ENCODE results near the gene HCN4. TPM values are rescaled to one million over a fixed set of nuclear protein-coding genes. Genes with fewer than 3 reads are reported as not detected.
A peak's percentile ranks its signal among the peaks of the same experiment; 100 is the strongest.

HCN4 gene
- total RNA-seq, 1 donor from 2014 or later: 17.0 TPM

DNA sequence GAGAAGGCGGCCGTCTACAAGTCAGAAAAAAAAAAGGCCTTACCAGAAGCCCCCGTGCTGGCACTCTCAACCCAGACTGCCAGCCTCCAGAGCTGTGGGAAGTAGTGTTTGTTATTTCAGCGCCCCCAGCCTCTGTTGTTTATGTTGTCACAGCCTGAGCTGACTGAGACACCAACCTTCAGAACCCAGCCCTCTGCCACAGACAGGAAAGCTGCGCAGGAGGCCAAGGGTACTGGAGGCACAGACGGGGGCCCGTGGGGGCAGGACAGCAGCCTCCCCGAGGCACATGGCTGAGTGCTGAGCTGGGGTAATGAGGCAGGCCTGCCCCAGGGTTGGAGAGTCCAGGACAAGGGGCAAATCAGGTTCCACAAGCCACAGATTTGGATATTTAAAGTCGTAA is 33.7 kb downstream of the HCN4 start:
- peaks cover 4% of the 10 kb centered on the region for H3K27me3 Mint-ChIP-seq (ENCODE audit: unreplicated experiment)
- H3K36me3 Mint-ChIP-seq (ENCODE audit: unreplicated experiment): peaks cover 8% of the 10 kb centered on the region
- DNase-seq: peak; percentile 13
- H3K4me3 Mint-ChIP-seq (ENCODE audit: unreplicated experiment): no peak overlapping the region
- peaks cover 14% of the 10 kb centered on the region for H3K4me1 Mint-ChIP-seq (ENCODE audit: low read depth, unreplicated experiment)
- H3K27ac Mint-ChIP-seq (ENCODE audit: unreplicated experiment): no peak overlapping the region
- TF ChIP-seq, protein P1, sequence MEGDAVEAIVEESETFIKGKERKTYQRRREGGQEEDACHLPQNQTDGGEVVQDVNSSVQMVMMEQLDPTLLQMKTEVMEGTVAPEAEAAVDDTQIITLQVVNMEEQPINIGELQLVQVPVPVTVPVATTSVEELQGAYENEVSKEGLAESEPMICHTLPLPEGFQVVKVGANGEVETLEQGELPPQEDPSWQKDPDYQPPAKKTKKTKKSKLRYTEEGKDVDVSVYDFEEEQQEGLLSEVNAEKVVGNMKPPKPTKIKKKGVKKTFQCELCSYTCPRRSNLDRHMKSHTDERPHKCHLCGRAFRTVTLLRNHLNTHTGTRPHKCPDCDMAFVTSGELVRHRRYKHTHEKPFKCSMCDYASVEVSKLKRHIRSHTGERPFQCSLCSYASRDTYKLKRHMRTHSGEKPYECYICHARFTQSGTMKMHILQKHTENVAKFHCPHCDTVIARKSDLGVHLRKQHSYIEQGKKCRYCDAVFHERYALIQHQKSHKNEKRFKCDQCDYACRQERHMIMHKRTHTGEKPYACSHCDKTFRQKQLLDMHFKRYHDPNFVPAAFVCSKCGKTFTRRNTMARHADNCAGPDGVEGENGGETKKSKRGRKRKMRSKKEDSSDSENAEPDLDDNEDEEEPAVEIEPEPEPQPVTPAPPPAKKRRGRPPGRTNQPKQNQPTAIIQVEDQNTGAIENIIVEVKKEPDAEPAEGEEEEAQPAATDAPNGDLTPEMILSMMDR (IDR thresholded peaks at IDR 0.05; ENCODE audit: partially characterized antibody, unreplicated experiment): no peak
- H3K9me3 Mint-ChIP-seq (ENCODE audit: unreplicated experiment): no peaks in the 10 kb centered on the region

DNA sequence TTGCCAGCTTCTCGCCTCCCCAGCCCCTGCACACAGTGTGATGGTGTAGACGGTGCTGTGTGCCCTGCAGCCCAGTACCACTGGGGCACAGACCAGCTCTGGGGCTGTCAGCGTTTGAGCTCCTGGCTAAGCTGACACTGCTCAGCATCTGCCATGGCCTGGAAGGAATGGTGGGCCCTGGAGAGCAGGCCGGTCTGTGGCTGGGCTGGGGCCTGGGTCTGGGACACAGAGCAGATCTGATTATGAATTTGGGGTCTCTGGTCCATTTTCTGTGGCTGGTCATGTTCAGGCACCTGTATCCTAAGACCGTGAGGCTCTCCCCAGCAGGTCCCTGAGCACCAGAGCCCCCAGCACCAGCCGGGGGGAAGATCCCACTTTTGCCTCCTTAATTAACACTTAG is 34.7 kb downstream of the HCN4 start:
- H3K27me3 Mint-ChIP-seq (ENCODE audit: unreplicated experiment): peaks cover 4% of the 10 kb centered on the region
- no peak overlapping the region for H3K27ac Mint-ChIP-seq (ENCODE audit: unreplicated experiment)
- H3K36me3 Mint-ChIP-seq (ENCODE audit: unreplicated experiment): peaks cover 8% of the 10 kb centered on the region
- H3K4me1 Mint-ChIP-seq (ENCODE audit: low read depth, unreplicated experiment): peaks cover 21% of the 10 kb centered on the region
- peak; percentile 5 for DNase-seq
- TF ChIP-seq, protein P1 (IDR thresholded peaks at IDR 0.05; ENCODE audit: partially characterized antibody, unreplicated experiment): no peak
- H3K4me3 Mint-ChIP-seq (ENCODE audit: unreplicated experiment): no peak overlapping the region
- no peaks in the 10 kb centered on the region for H3K9me3 Mint-ChIP-seq (ENCODE audit: unreplicated experiment)

DNA sequence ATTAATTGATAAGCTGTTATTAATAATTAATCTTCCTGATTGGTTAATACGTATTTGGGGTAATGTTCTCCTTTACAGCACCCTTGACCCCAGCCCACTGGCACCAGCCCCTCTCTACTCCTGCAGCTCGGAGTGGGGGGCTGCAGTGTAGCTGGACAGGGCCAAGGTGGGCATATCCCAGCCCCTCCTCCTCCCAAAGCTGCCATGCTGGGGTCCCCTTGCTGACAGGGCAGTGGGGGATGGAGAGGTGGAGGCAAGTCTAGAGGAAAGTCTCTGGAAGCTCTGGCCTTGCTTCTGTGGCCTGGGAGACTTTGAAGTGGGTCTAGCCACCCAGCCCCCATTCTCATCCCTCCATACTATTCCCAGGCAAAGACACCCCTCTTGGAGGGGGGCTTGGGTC is 35.8 kb downstream of the HCN4 start:
- peak; percentile 1 for DNase-seq
- Mint-ChIP-seq H3K4me3 (ENCODE audit: unreplicated experiment) (no peak overlapping the region), H3K36me3 (ENCODE audit: unreplicated experiment) (peaks cover 17% of the 10 kb centered on the region), H3K4me1 (ENCODE audit: low read depth, unreplicated experiment) (peaks cover 32% of the 10 kb centered on the region), H3K27ac (ENCODE audit: unreplicated experiment) (no peak overlapping the region), H3K27me3 (ENCODE audit: unreplicated experiment) (peaks cover 7% of the 10 kb centered on the region), H3K9me3 (ENCODE audit: unreplicated experiment) (no peaks in the 10 kb centered on the region)
- TF ChIP-seq, protein P1 (IDR thresholded peaks at IDR 0.05; ENCODE audit: partially characterized antibody, unreplicated experiment): no peak

DNA sequence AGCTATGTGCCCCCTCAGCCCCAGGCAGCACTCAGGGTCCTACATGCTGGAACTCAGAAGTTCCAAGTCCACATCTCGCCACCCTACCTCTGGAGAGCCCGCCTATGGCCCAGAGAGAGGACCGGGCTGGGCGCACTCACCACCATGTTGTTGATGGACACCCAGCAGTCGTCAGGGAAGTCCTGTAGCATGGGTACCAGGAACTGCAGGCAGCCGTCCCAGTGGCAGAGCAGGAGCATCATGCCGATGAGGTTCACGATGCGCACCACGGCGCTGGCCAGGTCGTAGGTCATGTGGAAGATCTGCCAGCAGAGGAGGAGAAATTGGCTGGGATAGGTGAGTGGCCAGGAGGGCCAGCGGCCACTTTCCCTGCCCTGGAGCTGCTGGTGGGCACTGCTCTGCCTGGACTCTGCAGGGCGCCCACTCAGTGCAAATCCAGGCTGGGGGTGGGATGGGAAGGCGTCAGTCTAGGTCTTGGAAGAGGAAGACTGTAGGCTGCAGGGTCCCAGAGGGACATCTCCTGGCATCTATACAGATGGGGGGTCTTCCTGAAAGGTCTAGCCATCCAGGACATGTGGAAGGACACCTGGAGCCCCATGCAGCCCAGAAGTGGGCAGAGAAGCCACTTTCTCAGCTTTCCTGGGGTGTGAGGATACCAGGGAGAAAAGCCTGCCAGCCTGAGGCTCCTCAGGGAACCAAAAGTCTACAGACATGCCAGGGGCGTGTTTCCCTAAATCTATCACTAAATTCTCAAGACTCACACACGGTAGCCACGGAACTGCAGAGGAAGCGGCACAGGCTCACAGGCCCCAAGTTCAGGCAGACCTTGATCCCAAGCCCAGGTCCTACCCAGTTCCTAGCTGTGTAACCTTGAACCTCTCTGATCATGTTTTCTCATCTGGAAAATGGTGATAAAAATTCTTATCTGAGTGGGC is 36.5 kb downstream of the HCN4 start:
- H3K27ac Mint-ChIP-seq (ENCODE audit: unreplicated experiment): no peak overlapping the region
- no peak overlapping the region for H3K4me3 Mint-ChIP-seq (ENCODE audit: unreplicated experiment)
- peaks cover 36% of the 10 kb centered on the region for H3K4me1 Mint-ChIP-seq (ENCODE audit: low read depth, unreplicated experiment)
- H3K36me3 Mint-ChIP-seq (ENCODE audit: unreplicated experiment): peaks cover 18% of the 10 kb centered on the region
- TF ChIP-seq, protein P1 (IDR thresholded peaks at IDR 0.05; ENCODE audit: partially characterized antibody, unreplicated experiment): no peak
- no peaks in the 10 kb centered on the region for H3K9me3 Mint-ChIP-seq (ENCODE audit: unreplicated experiment)
- H3K27me3 Mint-ChIP-seq (ENCODE audit: unreplicated experiment): peaks cover 7% of the 10 kb centered on the region
- DNase-seq: peak; percentile 8

DNA sequence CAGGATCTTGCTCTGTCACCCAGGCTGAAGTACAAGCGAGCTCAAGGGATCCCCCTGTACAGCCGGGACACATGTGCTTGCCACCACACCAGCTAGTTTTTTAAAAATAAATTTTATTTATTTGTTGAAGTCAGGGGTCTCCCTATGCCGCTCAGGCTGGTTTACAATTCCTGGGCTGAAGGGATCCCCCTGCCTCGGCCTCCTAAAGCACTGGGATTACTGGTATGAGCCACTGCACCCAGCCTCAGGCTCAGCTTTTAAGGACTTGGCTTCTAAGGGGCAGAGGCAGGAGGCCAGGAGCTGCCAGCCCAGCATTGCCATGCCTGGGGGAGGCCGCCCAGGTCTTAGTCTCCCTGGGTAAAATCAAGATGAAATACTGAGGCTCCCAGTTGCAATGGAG is 37.3 kb downstream of the HCN4 start:
- H3K4me3 Mint-ChIP-seq (ENCODE audit: unreplicated experiment): no peak overlapping the region
- DNase-seq: no peak
- H3K9me3 Mint-ChIP-seq (ENCODE audit: unreplicated experiment): no peaks in the 10 kb centered on the region
- no peak overlapping the region for H3K27ac Mint-ChIP-seq (ENCODE audit: unreplicated experiment)
- H3K27me3 Mint-ChIP-seq (ENCODE audit: unreplicated experiment): peaks cover 7% of the 10 kb centered on the region
- peaks cover 36% of the 10 kb centered on the region for H3K4me1 Mint-ChIP-seq (ENCODE audit: low read depth, unreplicated experiment)
- TF ChIP-seq, protein P1 (IDR thresholded peaks at IDR 0.05; ENCODE audit: partially characterized antibody, unreplicated experiment): no peak
- peaks cover 15% of the 10 kb centered on the region for H3K36me3 Mint-ChIP-seq (ENCODE audit: unreplicated experiment)
